Left lung (tissue), 10 donors: ENCODE data around the gene PPP1R14D. TPM values are rescaled to one million over a fixed set of nuclear protein-coding genes. Genes with fewer than 3 reads are reported as not detected.

Source experiments
- ATAC-seq: fragments of 200-7000 bp; cut with Tn5 transposase; one replicate; pipeline ENCODE4 v1.9.1; 2020; ENCODE audit warnings: moderate library complexity
- DNase-seq, 4 donors: peaks; one replicate each; pipeline ENCODE4 v3.0.0-alpha.2; 2013 to 2020
- H3K27ac ChIP-seq, 2 donors: fragments of 200-600 bp; sonication (generic) in 1 of 2; one replicate each; pipeline versions ENCODE4 v1.5.0 to v1.8.0; 2020 to 2021
- H3K27me3 ChIP-seq, 2 donors: fragments of 200-600 bp; sonication (generic) in 1 of 2; one replicate each; pipeline versions ENCODE4 v1.5.0 to v1.8.0; 2020 to 2021
- H3K36me3 ChIP-seq, 2 donors: fragments of 200-600 bp; sonication (generic) in 1 of 2; one replicate each; pipeline versions ENCODE4 v1.5.0 to v1.8.0; 2020 to 2021
- H3K4me1 ChIP-seq, 2 donors: fragments of 200-600 bp; one replicate each; pipeline ENCODE4 v1.8.0; 2021
- H3K4me3 ChIP-seq, 2 donors: fragments of 200-600 bp; sonication (generic) in 1 of 2; one replicate each; pipeline versions ENCODE4 v1.5.0 to v1.8.0; 2020 to 2021; ENCODE audit warnings: mild to moderate bottlenecking in 1 of 2
- H3K9me3 ChIP-seq, 2 donors: fragments of 200-600 bp; sonication (generic) in 1 of 2; one replicate each; pipeline versions ENCODE4 v1.5.0 to v1.8.0; 2020 to 2021
- intact Hi-C, 2 donors: fragments of 100-400 bp; cut with DNase I; formaldehyde crosslinking; loops; one replicate each; pipeline versions ENCODE4 v1.11.2 to v1.14.2; 2022
- polyA plus RNA-seq, 6 donors: library from polyadenylated mRNA; unstranded; fragments of 120-200 nt; gene quantifications; one replicate each; pipeline ENCODE4 v1.2.1, GENCODE V29; 2013; ENCODE audit not compliant: insufficient read length in 6 of 6
- total RNA-seq, 2 donors: library from RNA; stranded (reverse); fragmentation: NEBNext Ultra II Directional; extraction: Animal tissue kit (Norgen Biotek cat#: 25700); gene quantifications; one replicate each; pipeline ENCODE4 v1.2.1, GENCODE V29; 2021
- TF ChIP-seq, protein P1 (sequence below), 2 donors: fragments of 200-600 bp; sonication (generic) in 1 of 2; IDR thresholded peaks; one replicate each; pipeline versions ENCODE4 v1.5.0 to v1.8.0; 2021; ENCODE audit warnings: antibody characterized with exemption in 2 of 2
- donor health status: DM: no; HTN: yes; CAD: no.
- donor health status: DM: no; HTN: no; CAD: no.

Gene PPP1R14D
- total and polyA plus RNA-seq, 8 donors = 0.20 to 0.50 (median 0.38) TPM; not detected in 1

GRCh38 chr15:40844696-40845030, 16.2 kb upstream of the PPP1R14D start:
- TF ChIP-seq, protein P1, sequence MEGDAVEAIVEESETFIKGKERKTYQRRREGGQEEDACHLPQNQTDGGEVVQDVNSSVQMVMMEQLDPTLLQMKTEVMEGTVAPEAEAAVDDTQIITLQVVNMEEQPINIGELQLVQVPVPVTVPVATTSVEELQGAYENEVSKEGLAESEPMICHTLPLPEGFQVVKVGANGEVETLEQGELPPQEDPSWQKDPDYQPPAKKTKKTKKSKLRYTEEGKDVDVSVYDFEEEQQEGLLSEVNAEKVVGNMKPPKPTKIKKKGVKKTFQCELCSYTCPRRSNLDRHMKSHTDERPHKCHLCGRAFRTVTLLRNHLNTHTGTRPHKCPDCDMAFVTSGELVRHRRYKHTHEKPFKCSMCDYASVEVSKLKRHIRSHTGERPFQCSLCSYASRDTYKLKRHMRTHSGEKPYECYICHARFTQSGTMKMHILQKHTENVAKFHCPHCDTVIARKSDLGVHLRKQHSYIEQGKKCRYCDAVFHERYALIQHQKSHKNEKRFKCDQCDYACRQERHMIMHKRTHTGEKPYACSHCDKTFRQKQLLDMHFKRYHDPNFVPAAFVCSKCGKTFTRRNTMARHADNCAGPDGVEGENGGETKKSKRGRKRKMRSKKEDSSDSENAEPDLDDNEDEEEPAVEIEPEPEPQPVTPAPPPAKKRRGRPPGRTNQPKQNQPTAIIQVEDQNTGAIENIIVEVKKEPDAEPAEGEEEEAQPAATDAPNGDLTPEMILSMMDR (IDR thresholded peaks at IDR 0.05) = no peak
- DNase-seq (peak in 3 of 4 donors; percentile 37 to 88 (median 52)), ATAC-seq (peak; percentile 7)
- Histone ChIP-seq H3K4me1 (peaks cover 12 to 51% of the 10 kb centered on the region in 2 donors), H3K4me3 (peak overlapping the region; percentile 47 to 65), H3K27ac (peak overlapping the region; percentile 69 to 81), H3K27me3 (peaks cover 0 to 33% of the 10 kb centered on the region in 2 donors), H3K9me3 (no peaks in the 10 kb centered on the region), H3K36me3 (no peaks in the 10 kb centered on the region)
- intact Hi-C loops = no loop called here

- H3K4me1 ChIP-seq = peaks cover 12 to 51% of the 10 kb centered on the region in 2 donors
- no peaks in the 10 kb centered on the region for H3K36me3 ChIP-seq
- peaks cover 0 to 33% of the 10 kb centered on the region in 2 donors for H3K27me3 ChIP-seq
- TF ChIP-seq, protein P1 (IDR thresholded peaks at IDR 0.05) = no peak
- H3K27ac ChIP-seq = peak within 1 kb of the TSS; percentile 69 to 81
- peak; percentile 66 for ATAC-seq
- DNase-seq = peak in 3 of 4 donors; percentile 39 to 90 (median 70)
- H3K4me3 ChIP-seq = peak within 1 kb of the TSS; percentile 47 to 65
- no peaks in the 10 kb centered on the region for H3K9me3 ChIP-seq
- intact Hi-C loops = no loop called here
Observed at GRCh38 chr15:40843885-40844695, 15.6 kb upstream of the PPP1R14D start, which contains the start of gene SPINT1. Gene SPINT1, plus strand, starts transcription at chr15:40844048. Its CDS starts 507 bp downstream, at chr15:40844555.

- H3K27me3 ChIP-seq = peaks cover 0 to 33% of the 10 kb centered on the region in 2 donors
- DNase-seq (no peak), ATAC-seq (no peak)
- no peaks in the 10 kb centered on the region for H3K36me3 ChIP-seq
- H3K4me3 ChIP-seq = peak overlapping the region; percentile 47 to 65
- H3K27ac ChIP-seq = peak overlapping the region; percentile 69 to 81
- TF ChIP-seq, protein P1 (IDR thresholded peaks at IDR 0.05) = no peak
- intact Hi-C loops = no loop called here
- peaks cover 12 to 51% of the 10 kb centered on the region in 2 donors for H3K4me1 ChIP-seq
- no peaks in the 10 kb centered on the region for H3K9me3 ChIP-seq
Observed at GRCh38 chr15:40843261-40843884, 14.9 kb upstream of the PPP1R14D start.

GRCh38 chr15:40841741-40842140, 13.2 kb upstream of the PPP1R14D start:
- no peak overlapping the region for H3K4me3 ChIP-seq
- H3K36me3 ChIP-seq = no peaks in the 10 kb centered on the region
- no peaks in the 10 kb centered on the region for H3K9me3 ChIP-seq
- no peak overlapping the region for H3K27ac ChIP-seq
- TF ChIP-seq, protein P1 (IDR thresholded peaks at IDR 0.05) = no peak
- H3K4me1 ChIP-seq = peaks cover 4 to 37% of the 10 kb centered on the region in 2 donors
- intact Hi-C loops = no loop called here
- ATAC-seq = no peak
- no peak for DNase-seq
- peaks cover 0 to 33% of the 10 kb centered on the region in 2 donors for H3K27me3 ChIP-seq

- peaks cover 0 to 14% of the 10 kb centered on the region in 2 donors for H3K27me3 ChIP-seq
- no peaks in the 10 kb centered on the region for H3K36me3 ChIP-seq
- TF ChIP-seq, protein P1 (IDR thresholded peaks at IDR 0.05) = no peak
- no peak overlapping the region for H3K4me3 ChIP-seq
- DNase-seq (no peak), ATAC-seq (no peak)
- peaks cover 2 to 9% of the 10 kb centered on the region in 2 donors for H3K4me1 ChIP-seq
- no peak overlapping the region for H3K27ac ChIP-seq
- intact Hi-C loops = no loop called here
- no peaks in the 10 kb centered on the region for H3K9me3 ChIP-seq
Observed at GRCh38 chr15:40838756-40839155, 10.2 kb upstream of the PPP1R14D start.
